H9 (cell line): ENCODE results near the gene MYCN. TPM values are rescaled to one million over a fixed set of nuclear protein-coding genes. Genes with fewer than 3 reads are reported as not detected.

Experiments used
- DNase-seq: peaks from one replicate; pipeline ENCODE4 v3.0.0-alpha.2; 2017
- H2AFZ ChIP-seq: one replicate; pipeline ENCODE4 v1.6.1; 2013; ENCODE audit warnings: mild to moderate bottlenecking, low read length, control low read depth, moderate library complexity
- H2AK5ac ChIP-seq: 2 replicates; pipeline ENCODE4 v1.6.1; 2013; ENCODE audit warnings: low read length, control low read depth, mixed read lengths; ENCODE audit not compliant: insufficient read length
- H2BK120ac ChIP-seq: one replicate; pipeline ENCODE4 v1.6.1; 2013; ENCODE audit warnings: low read depth, mild to moderate bottlenecking, low read length, control low read depth, inconsistent platforms; ENCODE audit not compliant: poor library complexity, severe bottlenecking
- H2BK12ac ChIP-seq: 2 replicates; pipeline ENCODE4 v1.6.1; 2013; ENCODE audit warnings: low read length, control low read depth, mixed read lengths, low read depth; ENCODE audit not compliant: insufficient read length
- H2BK15ac ChIP-seq: 2 replicates; pipeline ENCODE4 v1.6.1; 2013; ENCODE audit warnings: low read depth, low read length, control low read depth
- H2BK20ac ChIP-seq: one replicate; pipeline ENCODE4 v1.6.1; 2013; ENCODE audit warnings: low read depth, mild to moderate bottlenecking, low read length, control low read depth, inconsistent platforms; ENCODE audit not compliant: poor library complexity, severe bottlenecking
- H2BK5ac ChIP-seq: 2 replicates; pipeline ENCODE4 v1.6.1; 2013; ENCODE audit warnings: low read length, control low read depth, mixed read lengths; ENCODE audit not compliant: insufficient read length
- H3K14ac ChIP-seq: 2 replicates; pipeline ENCODE4 v1.6.1; 2013; ENCODE audit warnings: low read length, control low read depth; ENCODE audit not compliant: insufficient read depth
- H3K18ac ChIP-seq: 2 replicates; pipeline ENCODE4 v1.6.1; 2013; ENCODE audit warnings: low read depth, mild to moderate bottlenecking, mixed read lengths, low read length, control low read depth; ENCODE audit not compliant: insufficient read length
- H3K23ac ChIP-seq: 2 replicates; pipeline ENCODE4 v1.6.1; 2013; ENCODE audit warnings: low read length, control low read depth, mixed read lengths, low read depth; ENCODE audit not compliant: insufficient read length
- H3K23me2 ChIP-seq: 2 replicates; pipeline ENCODE4 v1.6.1; 2013; ENCODE audit warnings: low read depth, mild to moderate bottlenecking, mixed read lengths, low read length, control low read depth; ENCODE audit not compliant: insufficient read length, poor library complexity, severe bottlenecking
- H3K27ac ChIP-seq: 2 replicates; pipeline ENCODE4 v1.5.1; 2013; ENCODE audit warnings: low read length, control low read depth, mixed read lengths, low read depth; ENCODE audit not compliant: insufficient read length
- H3K27me3 ChIP-seq: 2 replicates; pipeline ENCODE4 v1.6.1; 2013; ENCODE audit warnings: low read length, control low read depth, inconsistent platforms; ENCODE audit not compliant: insufficient read depth
- H3K4ac ChIP-seq: 2 replicates; pipeline ENCODE4 v1.6.1; 2013; ENCODE audit warnings: low read depth, mild to moderate bottlenecking, control low read depth, inconsistent platforms, low read length, moderate library complexity
- H3K4me1 ChIP-seq: 2 replicates; pipeline ENCODE4 v1.6.1; 2013; ENCODE audit warnings: low read length, control low read depth, inconsistent platforms; ENCODE audit not compliant: insufficient read depth
- H3K4me2 ChIP-seq: 2 replicates; pipeline ENCODE4 v1.6.1; 2013; ENCODE audit warnings: low read length, control low read depth, mixed read lengths; ENCODE audit not compliant: insufficient read length, insufficient read depth
- H3K56ac ChIP-seq: 2 replicates; pipeline ENCODE4 v1.6.1; 2013; ENCODE audit warnings: low read depth, mild to moderate bottlenecking, mixed read lengths, low read length, control low read depth; ENCODE audit not compliant: insufficient read length
- H3K79me1 ChIP-seq: 2 replicates; pipeline ENCODE4 v1.6.1; 2013; ENCODE audit warnings: low read depth, mild to moderate bottlenecking, moderate library complexity, low read length, control low read depth, inconsistent platforms; ENCODE audit not compliant: insufficient read depth, poor library complexity, severe bottlenecking
- H3K79me2 ChIP-seq: 2 replicates; pipeline ENCODE4 v1.6.1; 2013; ENCODE audit warnings: low read length, control low read depth, inconsistent platforms; ENCODE audit not compliant: insufficient read depth
- H3K9ac ChIP-seq: 2 replicates; pipeline ENCODE4 v1.6.1; 2013; ENCODE audit warnings: low read length, control low read depth, mixed read lengths; ENCODE audit not compliant: insufficient read length; ENCODE audit errors: extremely low read depth
- H3K9me3 ChIP-seq: one replicate; pipeline ENCODE4 v1.6.1; 2013; ENCODE audit warnings: low read depth, low read length, inconsistent platforms; ENCODE audit not compliant: control insufficient read depth
- H3T11ph ChIP-seq: one replicate; pipeline ENCODE4 v1.6.1; 2013; ENCODE audit warnings: mild to moderate bottlenecking, low read length, control low read depth, inconsistent platforms
- H4K20me1 ChIP-seq: one replicate; pipeline ENCODE4 v1.6.1; 2013; ENCODE audit not compliant: control insufficient read depth, insufficient read length, insufficient read depth
- H4K5ac ChIP-seq: 2 replicates; pipeline ENCODE4 v1.6.1; 2013; ENCODE audit warnings: low read depth, mild to moderate bottlenecking, mixed read lengths, low read length, control low read depth; ENCODE audit not compliant: insufficient read length
- H4K8ac ChIP-seq: replicated peaks from 2 replicates; pipeline ENCODE4 v1.6.1; 2013; ENCODE audit warnings: low read length, control low read depth, mixed read lengths, low read depth; ENCODE audit not compliant: insufficient read length
- H4K91ac ChIP-seq: 2 replicates; pipeline ENCODE4 v1.6.1; 2013; ENCODE audit warnings: low read depth, mild to moderate bottlenecking, moderate library complexity, mixed read lengths, low read length, control low read depth; ENCODE audit not compliant: insufficient read length
- H3K27ac Mint-ChIP-seq, 3 experiments: 2 replicates in 2 of 3; 3 replicates in 1 of 3; pipeline ENCODE4 v1.8.0; 2020 to 2021; ENCODE audit warnings: mixed read lengths in 3 of 3, mild to moderate bottlenecking in 1 of 3, moderate library complexity in 1 of 3
- H3K27me3 Mint-ChIP-seq: 2 replicates; pipeline ENCODE4 v1.8.0; 2021; ENCODE audit warnings: low read depth, mild to moderate bottlenecking, moderate library complexity, mixed read lengths
- H3K36me3 Mint-ChIP-seq, 3 experiments: 2 replicates in 2 of 3; 3 replicates in 1 of 3; pipeline ENCODE4 v1.8.0; 2020 to 2021; ENCODE audit warnings: low read depth in 3 of 3, mixed read lengths in 3 of 3; ENCODE audit not compliant: insufficient read depth in 1 of 3
- H3K4me1 Mint-ChIP-seq, 2 experiments: 2 replicates each; pipeline ENCODE4 v1.8.0; 2020; ENCODE audit warnings: mixed read lengths in 2 of 2
- H3K4me3 Mint-ChIP-seq, 2 experiments: 2 replicates in 1 of 2; 3 replicates in 1 of 2; pipeline ENCODE4 v1.8.0; 2020 to 2021; ENCODE audit warnings: mild to moderate bottlenecking in 2 of 2, mixed read lengths in 2 of 2, moderate library complexity in 1 of 2
- H3K9me3 Mint-ChIP-seq, 2 experiments: 2 replicates in 1 of 2; 3 replicates in 1 of 2; pipeline ENCODE4 v1.8.0; 2020; ENCODE audit warnings: mild to moderate bottlenecking in 2 of 2, mixed read lengths in 2 of 2, moderate library complexity in 1 of 2
- CTCF ChIP-seq: fragments of 200-600 bp; sonication (generic); conservative IDR thresholded peaks from 3 replicates; pipeline ENCODE4 v1.8.0; 2021; ENCODE audit warnings: antibody characterized with exemption, mild to moderate bottlenecking
- WGBS: extraction: QIAGEN DNeasy Blood & Tissue Kit; methylation state at CpG from one replicate; pipeline ENCODE4 v1.1.7; 2013; ENCODE audit warnings: missing lambda C conversion rate, low lambda C conversion rate, mixed read lengths; ENCODE audit not compliant: insufficient read length; ENCODE audit errors: extremely low coverage; 5-methylcytosine and 5-hydroxymethylcytosine counted together
- total RNA-seq: library from RNA; stranded (reverse); gene quantifications from 2 replicates; pipeline ENCODE4 v1.2.1, GENCODE V29; 2021

The MYCN gene
- total RNA-seq, 1 experiment from 2014 or later = 100.0 TPM

- Histone ChIP-seq H3K27ac (no peak overlapping the region), H2BK120ac (no peak overlapping the region), H3K23me2 (peaks cover 8% of the 10 kb centered on the region)
Measured at GRCh38 chr2:15946983-15947382, 6.6 kb downstream of the MYCN start.

More at GRCh38 chr2:15946983-15947382, 6.6 kb downstream of the MYCN start:
- DNase-seq = no peak
- no peak overlapping the region for H2BK12ac ChIP-seq
- no peak overlapping the region for H3K56ac ChIP-seq
- no peak overlapping the region for H4K91ac ChIP-seq
- no peaks in the 10 kb centered on the region for H3K9me3 ChIP-seq
- H3K4me2 ChIP-seq = no peak overlapping the region
- no peak overlapping the region for H3K4me3 Mint-ChIP-seq
- H3K27ac Mint-ChIP-seq = peak overlapping the region in 1 of 3 experiments; percentile 89; a peak in 2 of 7 replicates
- no peaks in the 10 kb centered on the region for H3K27me3 Mint-ChIP-seq
- H2BK20ac ChIP-seq = no peak overlapping the region
- H3K36me3 Mint-ChIP-seq = peaks cover 50 to 62% (median 56%) of the 10 kb centered on the region in 3 experiments
- no peak overlapping the region for H4K8ac ChIP-seq
- peaks cover 2% of the 10 kb centered on the region for H3K4me1 ChIP-seq
- no peak overlapping the region for H2AK5ac ChIP-seq
- peaks cover 3% of the 10 kb centered on the region for H3K79me1 ChIP-seq
- H4K5ac ChIP-seq = no peak overlapping the region
- H3K14ac ChIP-seq = no peak overlapping the region
- no peaks in the 10 kb centered on the region for H3K27me3 ChIP-seq
- no peak overlapping the region for H3K23ac ChIP-seq
- H3K79me2 ChIP-seq = peaks cover 31% of the 10 kb centered on the region
- peaks cover 43 to 44% of the 10 kb centered on the region in 2 experiments for H3K4me1 Mint-ChIP-seq
- no peak for TF ChIP-seq CTCF
- no peak overlapping the region for H3K18ac ChIP-seq
- H3T11ph ChIP-seq = no peak overlapping the region
- no peaks in the 10 kb centered on the region for H4K20me1 ChIP-seq
- no peak overlapping the region for H2BK15ac ChIP-seq
- H3K9me3 Mint-ChIP-seq = peaks cover 3 to 6% of the 10 kb centered on the region in 2 experiments; a peak in 2 of 5 replicates
- no CpG with 5 or more reads among the region's 3 CpGs for WGBS
- no peak overlapping the region for H2BK5ac ChIP-seq
- H2AFZ ChIP-seq = no peak overlapping the region
- no peak overlapping the region for H3K4ac ChIP-seq
- H3K9ac ChIP-seq = no peak overlapping the region
